Measurements from ENCODE around the gene PORCN. TPM values are rescaled to one million over a fixed set of nuclear protein-coding genes. Genes with fewer than 3 reads are reported as not detected.
A peak's percentile ranks its signal among the peaks of the same experiment; 100 is the strongest.
"Not testable (repeated sequence)": the region's sequence is repeated elsewhere in the genome, so short reads cannot be mapped to it uniquely, and the experiment has no call there.

Gene PORCN
- total RNA-seq, 2 donors from 2014 or later, result 51.1 to 54.4 TPM

DNA sequence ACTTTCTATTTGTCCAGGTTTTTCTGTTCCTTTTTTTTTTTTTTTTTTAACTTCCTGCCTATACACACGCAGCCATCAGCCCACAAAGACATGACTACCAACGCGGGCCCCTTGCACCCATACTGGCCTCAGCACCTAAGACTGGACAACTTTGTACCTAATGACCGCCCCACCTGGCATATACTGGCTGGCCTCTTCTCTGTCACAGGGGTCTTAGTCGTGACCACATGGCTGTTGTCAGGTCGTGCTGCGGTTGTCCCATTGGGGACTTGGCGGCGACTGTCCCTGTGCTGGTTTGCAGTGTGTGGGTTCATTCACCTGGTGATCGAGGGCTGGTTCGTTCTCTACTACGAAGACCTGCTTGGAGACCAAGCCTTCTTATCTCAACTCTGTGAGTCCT lies 14.9 kb downstream of the PORCN start:
- Histone ChIP-seq H3K9ac (ENCODE audit: extremely low read depth, low read length, poor library complexity, severe bottlenecking) (no peak overlapping the region), H3K27ac (ENCODE audit: low read depth, low read length) (no peak overlapping the region), H3K27me3 (ENCODE audit: control insufficient read depth, insufficient read depth, low read length, poor library complexity, severe bottlenecking) (no peaks in the 10 kb centered on the region), H3K9me3 (ENCODE audit: control insufficient read depth, low read length) (no peaks in the 10 kb centered on the region), H3K36me3 (ENCODE audit: control insufficient read depth, insufficient read depth, low read length) (peaks cover 43% of the 10 kb centered on the region), H3K4me1 (ENCODE audit: control insufficient read depth, insufficient read depth, low read length) (no peaks in the 10 kb centered on the region), H3K4me3 (ENCODE audit: low read length) (no peak overlapping the region)
- Mint-ChIP-seq H3K4me1 (no peaks in the 10 kb centered on the region), H3K9me3 (peaks cover 53% of the 10 kb centered on the region), H3K4me3 (peak overlapping the region; percentile 38), H3K27me3 (ENCODE audit: insufficient read depth) (no peaks in the 10 kb centered on the region), H3K27ac (no peak overlapping the region), H3K36me3 (ENCODE audit: low read depth) (peaks cover 32% of the 10 kb centered on the region)
- TF ChIP-seq, protein P1, sequence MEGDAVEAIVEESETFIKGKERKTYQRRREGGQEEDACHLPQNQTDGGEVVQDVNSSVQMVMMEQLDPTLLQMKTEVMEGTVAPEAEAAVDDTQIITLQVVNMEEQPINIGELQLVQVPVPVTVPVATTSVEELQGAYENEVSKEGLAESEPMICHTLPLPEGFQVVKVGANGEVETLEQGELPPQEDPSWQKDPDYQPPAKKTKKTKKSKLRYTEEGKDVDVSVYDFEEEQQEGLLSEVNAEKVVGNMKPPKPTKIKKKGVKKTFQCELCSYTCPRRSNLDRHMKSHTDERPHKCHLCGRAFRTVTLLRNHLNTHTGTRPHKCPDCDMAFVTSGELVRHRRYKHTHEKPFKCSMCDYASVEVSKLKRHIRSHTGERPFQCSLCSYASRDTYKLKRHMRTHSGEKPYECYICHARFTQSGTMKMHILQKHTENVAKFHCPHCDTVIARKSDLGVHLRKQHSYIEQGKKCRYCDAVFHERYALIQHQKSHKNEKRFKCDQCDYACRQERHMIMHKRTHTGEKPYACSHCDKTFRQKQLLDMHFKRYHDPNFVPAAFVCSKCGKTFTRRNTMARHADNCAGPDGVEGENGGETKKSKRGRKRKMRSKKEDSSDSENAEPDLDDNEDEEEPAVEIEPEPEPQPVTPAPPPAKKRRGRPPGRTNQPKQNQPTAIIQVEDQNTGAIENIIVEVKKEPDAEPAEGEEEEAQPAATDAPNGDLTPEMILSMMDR (conservative IDR thresholded peaks at IDR 0.05), result no peak
- 96% methylated on average over 11 of the region's 12 CpGs; no CpG with 5 or more reads in 1 of the 2 experiments for WGBS, 2 experiments (ENCODE audit: insufficient coverage in 1 of 2, insufficient read length in 1 of 2)
- no peak for DNase-seq

DNA sequence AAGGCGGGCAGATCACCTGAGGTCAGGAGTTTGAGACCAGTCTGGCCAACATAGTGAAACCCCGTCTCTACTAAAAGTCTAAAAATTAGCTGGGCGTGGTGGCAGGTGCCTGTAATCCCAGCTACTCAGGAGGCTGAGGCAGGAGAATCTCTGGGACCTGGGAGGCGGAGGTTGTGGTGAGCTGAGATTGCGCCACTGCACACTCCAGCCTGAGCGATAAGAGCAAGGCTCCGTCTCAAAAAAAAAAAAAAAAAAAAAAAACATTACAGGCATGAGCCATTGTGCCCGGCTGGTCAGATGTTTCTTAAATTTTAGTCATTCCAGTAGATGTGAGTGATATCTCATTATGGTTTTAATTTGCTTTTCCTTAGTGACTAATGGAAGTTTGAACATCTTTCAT lies 17.1 kb downstream of the PORCN start:
- H3K4me3 ChIP-seq (ENCODE audit: low read length); H3K27me3 ChIP-seq (ENCODE audit: control insufficient read depth, insufficient read depth, low read length, poor library complexity, severe bottlenecking); H3K4me1 Mint-ChIP-seq; H3K27ac ChIP-seq (ENCODE audit: low read depth, low read length); H3K9ac ChIP-seq (ENCODE audit: extremely low read depth, low read length, poor library complexity, severe bottlenecking); H3K4me3 Mint-ChIP-seq; H3K4me1 ChIP-seq (ENCODE audit: control insufficient read depth, insufficient read depth, low read length); H3K9me3 ChIP-seq (ENCODE audit: control insufficient read depth, low read length); DNase-seq; H3K27me3 Mint-ChIP-seq (ENCODE audit: insufficient read depth); H3K27ac Mint-ChIP-seq: not testable (repeated sequence)
- Mint-ChIP-seq H3K36me3 (ENCODE audit: low read depth) (peaks cover 37% of the 10 kb centered on the region), H3K9me3 (peaks cover 53% of the 10 kb centered on the region)
- H3K36me3 ChIP-seq (ENCODE audit: control insufficient read depth, insufficient read depth, low read length), result peaks cover 40% of the 10 kb centered on the region
- 98 to 100% methylated on average over 1 to 5 of the region's 8 CpGs for WGBS, 2 experiments (ENCODE audit: insufficient coverage in 1 of 2, insufficient read length in 1 of 2)

DNA sequence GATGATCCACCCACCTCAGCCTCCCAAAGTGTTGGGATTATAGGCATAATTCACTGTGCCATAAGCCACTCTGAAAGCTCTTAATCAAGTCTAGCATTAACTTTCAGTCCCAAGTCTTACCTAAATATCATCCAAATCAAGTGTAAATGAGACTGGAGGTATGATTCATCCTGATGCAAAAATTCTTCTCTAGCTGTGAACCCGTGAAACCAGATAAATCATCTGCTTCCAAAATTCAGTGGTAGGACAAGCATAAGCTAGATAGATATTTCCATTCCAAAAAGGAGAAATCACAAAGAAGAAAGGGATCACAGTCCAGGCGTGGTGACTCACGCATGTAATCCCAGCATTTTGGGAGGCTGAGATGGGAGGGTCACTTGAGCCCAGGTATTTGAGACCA lies 21.9 kb downstream of the PORCN start:
- Mint-ChIP-seq H3K4me3 (no peak overlapping the region), H3K36me3 (ENCODE audit: low read depth) (peaks cover 28% of the 10 kb centered on the region), H3K27me3 (ENCODE audit: insufficient read depth) (no peaks in the 10 kb centered on the region), H3K9me3 (peaks cover 66% of the 10 kb centered on the region), H3K27ac (no peak overlapping the region), H3K4me1 (no peaks in the 10 kb centered on the region)
- Histone ChIP-seq H3K36me3 (ENCODE audit: control insufficient read depth, insufficient read depth, low read length) (peaks cover 22% of the 10 kb centered on the region), H3K4me1 (ENCODE audit: control insufficient read depth, insufficient read depth, low read length) (no peaks in the 10 kb centered on the region), H3K4me3 (ENCODE audit: low read length) (no peak overlapping the region), H3K9ac (ENCODE audit: extremely low read depth, low read length, poor library complexity, severe bottlenecking) (no peak overlapping the region), H3K27me3 (ENCODE audit: control insufficient read depth, insufficient read depth, low read length, poor library complexity, severe bottlenecking) (no peaks in the 10 kb centered on the region), H3K27ac (ENCODE audit: low read depth, low read length) (no peak overlapping the region), H3K9me3 (ENCODE audit: control insufficient read depth, low read length) (no peaks in the 10 kb centered on the region)
- DNase-seq, result no peak
- TF ChIP-seq, protein P1 (conservative IDR thresholded peaks at IDR 0.05), result no peak
- WGBS, 2 experiments (ENCODE audit: insufficient coverage in 1 of 2, insufficient read length in 1 of 2), result 96% methylated on average over 3 of the region's 3 CpGs; no CpG with 5 or more reads in 1 of the 2 experiments

DNA sequence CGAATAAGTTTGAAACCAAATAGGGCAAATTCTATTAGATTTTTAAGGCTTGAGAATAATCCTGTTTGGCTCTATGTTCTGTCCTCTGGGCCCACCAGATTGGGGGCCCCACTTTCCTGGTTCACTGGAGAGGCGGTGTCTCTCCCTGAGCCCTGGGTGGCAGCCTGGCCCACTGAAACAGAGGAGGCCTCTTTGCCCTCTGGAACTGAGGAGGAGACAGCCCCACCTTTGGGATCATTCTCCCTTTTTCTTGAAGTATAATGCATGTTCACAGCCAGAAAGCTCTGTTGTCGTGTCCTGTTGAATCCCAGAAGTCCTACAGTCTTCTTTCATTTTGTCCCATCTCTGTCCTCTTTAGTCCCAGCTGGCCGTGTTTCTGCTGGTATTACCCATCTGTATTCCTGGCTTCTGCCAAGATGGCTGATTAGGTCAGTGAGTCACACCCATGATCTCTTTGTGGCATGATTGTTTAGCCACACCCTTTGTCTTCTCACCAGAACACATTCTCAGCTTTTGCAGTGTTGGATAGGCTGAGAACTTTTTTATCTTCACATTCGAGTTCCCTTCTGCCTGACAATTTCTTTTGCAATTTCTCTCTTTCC lies 22.7 kb downstream of the PORCN start:
- H3K36me3 Mint-ChIP-seq (ENCODE audit: low read depth), result peaks cover 22% of the 10 kb centered on the region
- no peaks in the 10 kb centered on the region for H3K27me3 ChIP-seq (ENCODE audit: control insufficient read depth, insufficient read depth, low read length, poor library complexity, severe bottlenecking)
- peaks cover 18% of the 10 kb centered on the region for H3K36me3 ChIP-seq (ENCODE audit: control insufficient read depth, insufficient read depth, low read length)
- peaks cover 62% of the 10 kb centered on the region for H3K9me3 Mint-ChIP-seq
- H3K27me3 Mint-ChIP-seq (ENCODE audit: insufficient read depth), result no peaks in the 10 kb centered on the region
- 92 to 95% methylated on average over 3 to 5 of the region's 5 CpGs for WGBS, 2 experiments (ENCODE audit: insufficient coverage in 1 of 2, insufficient read length in 1 of 2)
- no peaks in the 10 kb centered on the region for H3K4me1 Mint-ChIP-seq
- H3K27ac Mint-ChIP-seq, result no peak overlapping the region
- H3K4me1 ChIP-seq (ENCODE audit: control insufficient read depth, insufficient read depth, low read length), result no peaks in the 10 kb centered on the region
- H3K4me3 ChIP-seq (ENCODE audit: low read length), result no peak overlapping the region
- H3K27ac ChIP-seq (ENCODE audit: low read depth, low read length), result no peak overlapping the region
- DNase-seq, result no peak
- TF ChIP-seq, protein P1 (conservative IDR thresholded peaks at IDR 0.05), result no peak
- no peak overlapping the region for H3K4me3 Mint-ChIP-seq
- no peak overlapping the region for H3K9ac ChIP-seq (ENCODE audit: extremely low read depth, low read length, poor library complexity, severe bottlenecking)
- no peaks in the 10 kb centered on the region for H3K9me3 ChIP-seq (ENCODE audit: control insufficient read depth, low read length)

Measured in endodermal cell (in vitro differentiated cells).